Bronchial epithelial cell (primary cell): ENCODE results near the gene RUNX2. TPM values are rescaled to one million over a fixed set of nuclear protein-coding genes. Genes with fewer than 3 reads are reported as not detected.

Experiments
- DNase-seq: peaks from one replicate; pipeline ENCODE4 v3.0.0-alpha.2; 2010; ENCODE audit warnings: low read depth
- FAIRE-seq: peaks from 2 replicates; lab custom pipeline; 2011; peaks lifted over from hg19 to GRCh38; lab: Jason Lieb, UNC
- H3K27me3 ChIP-seq: 2 replicates; pipeline ENCODE4 v1.5.1; 2011; ENCODE audit warnings: low read length; ENCODE audit not compliant: control insufficient read depth, insufficient read depth
- H3K36me3 ChIP-seq: 2 replicates; pipeline ENCODE4 v1.5.1; 2011; ENCODE audit warnings: low read length; ENCODE audit not compliant: control insufficient read depth, insufficient read depth
- H3K4me3 ChIP-seq: 2 replicates; pipeline ENCODE4 v1.5.1; 2011; ENCODE audit warnings: mild to moderate bottlenecking, low read depth, low read length, control low read depth
- CTCF ChIP-seq: IDR thresholded peaks from 2 replicates; pipeline ENCODE4 v1.5.1; 2011; ENCODE audit warnings: mild to moderate bottlenecking, moderate library complexity, low read length, control low read depth, inconsistent platforms; ENCODE audit not compliant: insufficient read depth, severe bottlenecking
- total RNA-seq: library from RNA; depleted of rRNA; stranded (reverse); fragments of >200 nt; gene quantifications from 2 replicates; pipeline ENCODE4 v1.2.1, GENCODE V29; 2014

RUNX2 gene
- total RNA-seq, 1 donor from 2014 or later = 0.79 TPM

GRCh38 chr6:45436544-45437438 is 108.7 kb downstream of the RUNX2 start:
- Histone ChIP-seq H3K4me3 (no peak overlapping the region), H3K36me3 (no peaks in the 10 kb centered on the region), H3K27me3 (no peaks in the 10 kb centered on the region)
- TF ChIP-seq CTCF = no peak
- DNase-seq (peak; percentile 92), FAIRE-seq (no peak)

GRCh38 chr6:45437439-45437815 is 109.3 kb downstream of the RUNX2 start:
- H3K27me3 ChIP-seq = no peaks in the 10 kb centered on the region
- no peak for TF ChIP-seq CTCF
- FAIRE-seq = no peak
- DNase-seq = no peak
- H3K36me3 ChIP-seq = no peaks in the 10 kb centered on the region
- no peak overlapping the region for H3K4me3 ChIP-seq

DNA sequence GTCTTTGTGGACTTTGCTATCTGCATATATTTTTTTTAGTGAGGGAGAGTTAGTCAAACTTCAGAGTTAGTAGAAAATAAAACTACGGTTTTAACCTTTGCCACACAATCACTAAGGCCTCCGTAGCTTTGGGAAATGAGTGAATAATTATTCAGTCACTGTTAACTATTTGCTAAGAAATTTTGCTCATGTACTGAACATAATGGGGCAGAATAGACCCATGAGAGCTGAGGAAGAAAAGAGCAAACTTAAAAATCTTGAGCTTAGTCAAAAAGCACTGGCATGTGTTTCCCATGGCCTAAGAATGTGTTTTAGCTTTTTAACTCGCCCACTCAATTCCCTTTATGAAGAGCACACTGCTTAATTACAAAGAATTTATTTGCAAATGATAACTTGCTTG is 110.0 kb downstream of the RUNX2 start:
- no peak overlapping the region for H3K4me3 ChIP-seq
- no peaks in the 10 kb centered on the region for H3K27me3 ChIP-seq
- DNase-seq (no peak), FAIRE-seq (no peak)
- TF ChIP-seq CTCF = no peak
- no peaks in the 10 kb centered on the region for H3K36me3 ChIP-seq

DNA sequence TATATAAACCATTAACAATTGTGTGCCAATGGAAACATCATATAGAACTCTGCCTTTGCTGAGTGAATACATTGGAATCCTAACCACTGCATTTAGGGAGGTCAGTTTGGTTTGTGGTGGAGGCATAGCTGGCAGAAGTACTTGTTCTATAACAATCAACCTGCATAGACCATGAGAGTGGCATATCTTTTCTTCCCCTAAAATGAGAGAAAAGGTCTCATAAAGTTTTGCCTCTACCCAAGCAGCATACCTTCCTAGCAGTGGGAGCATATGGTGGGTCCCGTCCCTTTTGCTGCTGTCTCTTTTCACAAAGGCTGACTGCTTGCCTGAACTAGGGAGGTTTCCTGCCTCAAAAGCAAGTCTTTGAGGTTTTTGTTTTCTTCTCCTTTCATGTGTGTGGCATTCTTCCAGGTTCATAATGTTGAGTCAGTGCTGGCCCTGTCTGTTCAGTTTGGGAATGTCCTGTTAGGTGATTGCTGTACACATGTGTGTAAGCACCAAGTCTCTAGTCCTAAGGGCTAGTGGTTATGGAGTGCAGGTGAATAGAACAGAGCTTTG is 110.8 kb downstream of the RUNX2 start:
- no peaks in the 10 kb centered on the region for H3K36me3 ChIP-seq
- TF ChIP-seq CTCF = no peak
- H3K27me3 ChIP-seq = no peaks in the 10 kb centered on the region
- no peak overlapping the region for H3K4me3 ChIP-seq
- DNase-seq (peak; percentile 92), FAIRE-seq (peak; percentile 18)

DNA sequence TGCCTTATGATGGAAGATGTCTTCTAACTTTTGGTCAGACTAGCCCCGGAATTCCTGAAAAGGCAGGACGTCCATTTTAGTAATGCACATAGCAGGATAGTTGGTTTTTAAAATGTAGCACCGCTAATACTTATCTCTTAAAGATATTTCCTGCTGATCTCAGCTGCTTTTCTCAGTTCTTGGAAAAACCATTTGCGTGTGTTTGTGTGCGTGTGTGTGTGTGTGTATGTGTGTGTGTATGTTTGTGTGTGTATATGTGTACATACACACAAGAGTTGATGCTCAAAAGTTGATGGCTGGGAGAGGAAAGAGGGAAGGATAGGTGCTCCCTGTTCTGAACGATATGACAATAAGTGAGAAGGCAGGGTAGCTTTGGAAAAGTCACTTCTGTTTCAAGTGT is 111.3 kb downstream of the RUNX2 start:
- Histone ChIP-seq H3K27me3 (no peaks in the 10 kb centered on the region), H3K4me3 (no peak overlapping the region), H3K36me3 (no peaks in the 10 kb centered on the region)
- no peak for DNase-seq
- no peak for FAIRE-seq
- TF ChIP-seq CTCF = no peak
